Uterus (tissue), 2 donors: ENCODE results near the gene ADSL.

ENCODE experiments used
- POLR2A ChIP-seq, 2 donors: fragments of 450-650 bp; IDR thresholded peaks; one replicate each; pipeline ENCODE4 v1.6.1; 2016; ENCODE audit warnings: antibody characterized with exemption in 2 of 2, mild to moderate bottlenecking in 1 of 2, moderate library complexity in 1 of 2
- TF ChIP-seq, protein P1 (sequence below), 4 experiments: fragments of 200-600 bp in 2 of 4; fragments of 450-650 bp in 2 of 4; sonication (generic) in 2 of 4; IDR thresholded peaks; one replicate each; pipeline ENCODE4 v1.5.1; 2016 to 2019; ENCODE audit warnings: antibody characterized with exemption in 4 of 4, mild to moderate bottlenecking in 2 of 4, moderate library complexity in 1 of 4

DNA sequence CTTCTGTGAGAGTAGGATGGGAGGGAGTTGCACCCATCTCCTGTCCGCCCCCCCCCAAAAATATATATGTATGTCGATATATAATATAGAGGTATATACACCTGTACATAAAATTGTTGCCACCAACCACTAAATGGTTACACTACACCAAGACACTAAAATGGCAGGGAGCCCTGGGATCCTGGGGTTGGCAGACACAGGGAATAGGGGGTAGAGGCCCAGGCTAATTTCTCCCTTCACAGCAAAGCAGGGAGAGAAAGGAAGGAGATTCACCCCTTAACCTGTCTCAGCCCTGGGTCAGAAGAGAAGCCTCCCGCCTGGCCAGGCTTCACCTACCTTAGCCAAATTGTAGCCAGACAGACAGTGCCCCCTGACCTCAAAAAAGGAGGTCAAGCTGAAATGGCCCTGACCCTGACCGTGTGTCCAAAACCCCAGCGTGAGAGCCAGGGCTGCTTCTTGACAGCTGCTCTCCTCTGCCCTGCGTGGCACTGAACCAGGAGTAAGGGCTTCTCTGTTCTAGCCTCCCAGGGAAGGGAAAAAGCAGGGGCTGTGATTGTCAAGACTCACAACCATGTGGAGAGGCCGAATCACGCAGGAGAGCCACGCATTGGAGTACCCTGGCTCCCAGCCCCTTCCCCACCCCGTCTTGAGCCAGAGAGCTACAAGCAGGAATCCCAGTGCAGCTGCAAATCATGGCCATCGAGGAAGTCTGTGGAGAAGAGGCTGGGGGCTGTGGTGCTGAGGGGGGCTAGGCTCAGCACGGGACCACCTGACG lies 64.6 kb downstream of the ADSL start:
- TF ChIP-seq, protein P1, sequence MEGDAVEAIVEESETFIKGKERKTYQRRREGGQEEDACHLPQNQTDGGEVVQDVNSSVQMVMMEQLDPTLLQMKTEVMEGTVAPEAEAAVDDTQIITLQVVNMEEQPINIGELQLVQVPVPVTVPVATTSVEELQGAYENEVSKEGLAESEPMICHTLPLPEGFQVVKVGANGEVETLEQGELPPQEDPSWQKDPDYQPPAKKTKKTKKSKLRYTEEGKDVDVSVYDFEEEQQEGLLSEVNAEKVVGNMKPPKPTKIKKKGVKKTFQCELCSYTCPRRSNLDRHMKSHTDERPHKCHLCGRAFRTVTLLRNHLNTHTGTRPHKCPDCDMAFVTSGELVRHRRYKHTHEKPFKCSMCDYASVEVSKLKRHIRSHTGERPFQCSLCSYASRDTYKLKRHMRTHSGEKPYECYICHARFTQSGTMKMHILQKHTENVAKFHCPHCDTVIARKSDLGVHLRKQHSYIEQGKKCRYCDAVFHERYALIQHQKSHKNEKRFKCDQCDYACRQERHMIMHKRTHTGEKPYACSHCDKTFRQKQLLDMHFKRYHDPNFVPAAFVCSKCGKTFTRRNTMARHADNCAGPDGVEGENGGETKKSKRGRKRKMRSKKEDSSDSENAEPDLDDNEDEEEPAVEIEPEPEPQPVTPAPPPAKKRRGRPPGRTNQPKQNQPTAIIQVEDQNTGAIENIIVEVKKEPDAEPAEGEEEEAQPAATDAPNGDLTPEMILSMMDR (IDR thresholded peaks at IDR 0.05) = no peak
- TF ChIP-seq POLR2A (IDR thresholded peaks at IDR 0.05) = no peak
